Body of pancreas (tissue), 4 donors: ENCODE data around the gene AP4E1. TPM values are rescaled to one million over a fixed set of nuclear protein-coding genes. Genes with fewer than 3 reads are reported as not detected.

ENCODE experiments used
- ATAC-seq: fragments of 150-250 bp; one replicate; pipeline ENCODE4 v1.9.1; 2016
- DNase-seq, 4 donors: peaks; one replicate each; pipeline ENCODE4 v3.0.0-alpha.2; 2019
- H3K27ac ChIP-seq, 4 donors: fragments of 200-600 bp; sonication (generic); 1 replicate in 3 of 4; 2 replicates in 1 of 4; pipeline versions ENCODE4 v1.5.1 to v1.6.1; 2016 to 2019; ENCODE audit warnings: mild to moderate bottlenecking in 1 of 4, mixed read lengths in 1 of 4, moderate library complexity in 1 of 4
- H3K27me3 ChIP-seq, 2 donors: fragments of 200-600 bp; sonication (generic); one replicate each; pipeline ENCODE4 v1.6.0; 2016; ENCODE audit warnings: mild to moderate bottlenecking in 1 of 2
- H3K36me3 ChIP-seq, 2 donors: fragments of 200-600 bp; sonication (generic); replicated peaks in 1 of 2; 2 replicates each; pipeline ENCODE4 v1.5.1; 2016; ENCODE audit warnings: low read depth in 2 of 2; ENCODE audit not compliant: insufficient read depth in 1 of 2
- H3K4me1 ChIP-seq: fragments of 200-600 bp; sonication (generic); one replicate; pipeline ENCODE4 v1.6.0; 2016
- H3K4me3 ChIP-seq, 2 donors: fragments of 200-600 bp; sonication (generic); 1 replicate in 1 of 2; 2 replicates in 1 of 2; pipeline ENCODE4 v1.5.1; 2016 to 2019
- H3K9me3 ChIP-seq, 3 donors: fragments of 200-600 bp; sonication (generic); 1 replicate in 2 of 3; 2 replicates in 1 of 3; pipeline ENCODE4 v1.5.1; 2016
- CTCF ChIP-seq, 7 experiments: fragments of 450-650 bp in 4 of 7; fragments of 200-600 bp in 3 of 7; sonication (generic) in 3 of 7; IDR thresholded peaks; one replicate each; pipeline ENCODE4 v1.5.1; 2016 to 2019; ENCODE audit warnings: antibody characterized with exemption in 7 of 7
- POLR2A ChIP-seq, 3 donors: fragments of 450-650 bp; IDR thresholded peaks; one replicate each; pipeline ENCODE4 v1.6.1; 2016; ENCODE audit warnings: antibody characterized with exemption in 3 of 3, mild to moderate bottlenecking in 2 of 3
- whole genome bisulfite sequencing, 2 donors: methylation state at CpG; one replicate each; pipeline ENCODE4 v1.1.5; 2017; 5-methylcytosine and 5-hydroxymethylcytosine counted together
- intact Hi-C: fragments of 100-400 bp; cut with DNase I; formaldehyde crosslinking; loops from one replicate; pipeline ENCODE4 v1.15.1; 2023
- total RNA-seq, 2 donors: library from RNA; depleted of rRNA; stranded (reverse); fragments of >200 nt; gene quantifications; one replicate each; pipeline ENCODE4 v1.1.0, GENCODE V29; 2016

The AP4E1 gene
- total RNA-seq, 2 donors from 2014 or later, result 3.4 to 3.6 TPM

- ATAC-seq (no peak), DNase-seq (no peak)
- no peaks in the 10 kb centered on the region for H3K27me3 ChIP-seq
- TF ChIP-seq CTCF (IDR thresholded peaks at IDR 0.05) (no peak), POLR2A (IDR thresholded peaks at IDR 0.05) (no peak)
- H3K27ac ChIP-seq, result no peak overlapping the region
- no peak overlapping the region for H3K4me3 ChIP-seq
- intact Hi-C loops, result no loop called here
- H3K36me3 ChIP-seq, result no peaks in the 10 kb centered on the region
- H3K9me3 ChIP-seq, result no peaks in the 10 kb centered on the region
- peaks cover 16% of the 10 kb centered on the region for H3K4me1 ChIP-seq
Measured at GRCh38 chr15:51048308-51048707, 139.8 kb downstream of the AP4E1 start.

GRCh38 chr15:51049081-51049480, 140.6 kb downstream of the AP4E1 start:
- no peaks in the 10 kb centered on the region for H3K36me3 ChIP-seq
- TF ChIP-seq POLR2A (IDR thresholded peaks at IDR 0.05) (no peak), CTCF (IDR thresholded peaks at IDR 0.05) (no peak)
- H3K9me3 ChIP-seq, result no peaks in the 10 kb centered on the region
- DNase-seq, result no peak
- intact Hi-C loops, result no loop called here
- H3K4me3 ChIP-seq, result no peak overlapping the region
- no peaks in the 10 kb centered on the region for H3K27me3 ChIP-seq
- H3K4me1 ChIP-seq, result peaks cover 16% of the 10 kb centered on the region
- H3K27ac ChIP-seq, result no peak overlapping the region
- no peak for ATAC-seq
- WGBS, 2 donors, result 59 to 66% methylated on average over 2 of the region's 2 CpGs

GRCh38 chr15:51051776-51052175, 143.3 kb downstream of the AP4E1 start:
- Histone ChIP-seq H3K4me1 (peaks cover 13% of the 10 kb centered on the region), H3K9me3 (no peaks in the 10 kb centered on the region), H3K27ac (no peak overlapping the region), H3K27me3 (no peaks in the 10 kb centered on the region), H3K4me3 (no peak overlapping the region), H3K36me3 (no peaks in the 10 kb centered on the region)
- TF ChIP-seq POLR2A (IDR thresholded peaks at IDR 0.05), result no peak
- TF ChIP-seq CTCF (IDR thresholded peaks at IDR 0.05), result no peak
- WGBS, 2 donors, result 53 to 65% methylated on average over 3 of the region's 3 CpGs
- no peak for ATAC-seq
- DNase-seq, result peak in 1 of 4 donors; percentile 27
- intact Hi-C loops, result no loop called here

GRCh38 chr15:51053571-51053970, 145.1 kb downstream of the AP4E1 start:
- H3K36me3 ChIP-seq, result no peaks in the 10 kb centered on the region
- 94 to 100% methylated on average over 1 of the region's 1 CpG for WGBS, 2 donors
- H3K9me3 ChIP-seq, result no peaks in the 10 kb centered on the region
- no peak overlapping the region for H3K4me3 ChIP-seq
- TF ChIP-seq CTCF (IDR thresholded peaks at IDR 0.05) (no peak), POLR2A (IDR thresholded peaks at IDR 0.05) (no peak)
- peaks cover 4% of the 10 kb centered on the region for H3K4me1 ChIP-seq
- intact Hi-C loops, result no loop called here
- no peak overlapping the region for H3K27ac ChIP-seq
- DNase-seq (no peak), ATAC-seq (no peak)
- H3K27me3 ChIP-seq, result no peaks in the 10 kb centered on the region

- intact Hi-C loops, result no loop called here
- Histone ChIP-seq H3K4me1 (peaks cover 4% of the 10 kb centered on the region), H3K27me3 (no peaks in the 10 kb centered on the region), H3K27ac (no peak overlapping the region), H3K9me3 (no peaks in the 10 kb centered on the region), H3K36me3 (no peaks in the 10 kb centered on the region), H3K4me3 (no peak overlapping the region)
- ATAC-seq (no peak), DNase-seq (no peak)
- no peak for TF ChIP-seq POLR2A (IDR thresholded peaks at IDR 0.05)
- no peak for TF ChIP-seq CTCF (IDR thresholded peaks at IDR 0.05)
- WGBS, 2 donors, result 95 to 100% methylated on average over 1 of the region's 1 CpG
Measured at GRCh38 chr15:51054535-51054934, 146.1 kb downstream of the AP4E1 start.

Other genes starting within 250 kb of the AP4E1 start
- gene TRPM7, start 221.9 kb upstream of the AP4E1 start, total RNA-seq, result 10 to 100 TPM; 40.9 to 43.3 TPM
- gene SPPL2A, start 143.0 kb upstream of the AP4E1 start, total RNA-seq, result 100 to 1,000 TPM in 1 of 2 donors, 10 to 100 TPM in 1; 83.8 to 105 TPM
- 1 to 10 TPM in 1 of 2 donors, not detected in 1; 2.9 TPM for gene TNFAIP8L3, start 186.2 kb downstream of the AP4E1 start, total RNA-seq